H9 (cell line): ENCODE results near the gene TBC1D7. TPM values are rescaled to one million over a fixed set of nuclear protein-coding genes. Genes with fewer than 3 reads are reported as not detected.

Source experiments
- DNase-seq: peaks from one replicate; pipeline ENCODE4 v3.0.0-alpha.2; 2017
- H2AFZ ChIP-seq: one replicate; pipeline ENCODE4 v1.6.1; 2013; ENCODE audit warnings: mild to moderate bottlenecking, low read length, control low read depth, moderate library complexity
- H2AK5ac ChIP-seq: 2 replicates; pipeline ENCODE4 v1.6.1; 2013; ENCODE audit warnings: low read length, control low read depth, mixed read lengths; ENCODE audit not compliant: insufficient read length
- H2BK120ac ChIP-seq: one replicate; pipeline ENCODE4 v1.6.1; 2013; ENCODE audit warnings: low read depth, mild to moderate bottlenecking, low read length, control low read depth, inconsistent platforms; ENCODE audit not compliant: poor library complexity, severe bottlenecking
- H2BK12ac ChIP-seq: 2 replicates; pipeline ENCODE4 v1.6.1; 2013; ENCODE audit warnings: low read length, control low read depth, mixed read lengths, low read depth; ENCODE audit not compliant: insufficient read length
- H2BK15ac ChIP-seq: 2 replicates; pipeline ENCODE4 v1.6.1; 2013; ENCODE audit warnings: low read depth, low read length, control low read depth
- H2BK20ac ChIP-seq: one replicate; pipeline ENCODE4 v1.6.1; 2013; ENCODE audit warnings: low read depth, mild to moderate bottlenecking, low read length, control low read depth, inconsistent platforms; ENCODE audit not compliant: poor library complexity, severe bottlenecking
- H2BK5ac ChIP-seq: 2 replicates; pipeline ENCODE4 v1.6.1; 2013; ENCODE audit warnings: low read length, control low read depth, mixed read lengths; ENCODE audit not compliant: insufficient read length
- H3K14ac ChIP-seq: 2 replicates; pipeline ENCODE4 v1.6.1; 2013; ENCODE audit warnings: low read length, control low read depth; ENCODE audit not compliant: insufficient read depth
- H3K18ac ChIP-seq: 2 replicates; pipeline ENCODE4 v1.6.1; 2013; ENCODE audit warnings: low read depth, mild to moderate bottlenecking, mixed read lengths, low read length, control low read depth; ENCODE audit not compliant: insufficient read length
- H3K23ac ChIP-seq: 2 replicates; pipeline ENCODE4 v1.6.1; 2013; ENCODE audit warnings: low read length, control low read depth, mixed read lengths, low read depth; ENCODE audit not compliant: insufficient read length
- H3K23me2 ChIP-seq: 2 replicates; pipeline ENCODE4 v1.6.1; 2013; ENCODE audit warnings: low read depth, mild to moderate bottlenecking, mixed read lengths, low read length, control low read depth; ENCODE audit not compliant: insufficient read length, poor library complexity, severe bottlenecking
- H3K27ac ChIP-seq: 2 replicates; pipeline ENCODE4 v1.5.1; 2013; ENCODE audit warnings: low read length, control low read depth, mixed read lengths, low read depth; ENCODE audit not compliant: insufficient read length
- H3K27me3 ChIP-seq: 2 replicates; pipeline ENCODE4 v1.6.1; 2013; ENCODE audit warnings: low read length, control low read depth, inconsistent platforms; ENCODE audit not compliant: insufficient read depth
- H3K4ac ChIP-seq: 2 replicates; pipeline ENCODE4 v1.6.1; 2013; ENCODE audit warnings: low read depth, mild to moderate bottlenecking, control low read depth, inconsistent platforms, low read length, moderate library complexity
- H3K4me1 ChIP-seq: 2 replicates; pipeline ENCODE4 v1.6.1; 2013; ENCODE audit warnings: low read length, control low read depth, inconsistent platforms; ENCODE audit not compliant: insufficient read depth
- H3K4me2 ChIP-seq: 2 replicates; pipeline ENCODE4 v1.6.1; 2013; ENCODE audit warnings: low read length, control low read depth, mixed read lengths; ENCODE audit not compliant: insufficient read length, insufficient read depth
- H3K56ac ChIP-seq: 2 replicates; pipeline ENCODE4 v1.6.1; 2013; ENCODE audit warnings: low read depth, mild to moderate bottlenecking, mixed read lengths, low read length, control low read depth; ENCODE audit not compliant: insufficient read length
- H3K79me1 ChIP-seq: 2 replicates; pipeline ENCODE4 v1.6.1; 2013; ENCODE audit warnings: low read depth, mild to moderate bottlenecking, moderate library complexity, low read length, control low read depth, inconsistent platforms; ENCODE audit not compliant: insufficient read depth, poor library complexity, severe bottlenecking
- H3K79me2 ChIP-seq: 2 replicates; pipeline ENCODE4 v1.6.1; 2013; ENCODE audit warnings: low read length, control low read depth, inconsistent platforms; ENCODE audit not compliant: insufficient read depth
- H3K9ac ChIP-seq: 2 replicates; pipeline ENCODE4 v1.6.1; 2013; ENCODE audit warnings: low read length, control low read depth, mixed read lengths; ENCODE audit not compliant: insufficient read length; ENCODE audit errors: extremely low read depth
- H3K9me3 ChIP-seq: one replicate; pipeline ENCODE4 v1.6.1; 2013; ENCODE audit warnings: low read depth, low read length, inconsistent platforms; ENCODE audit not compliant: control insufficient read depth
- H3T11ph ChIP-seq: one replicate; pipeline ENCODE4 v1.6.1; 2013; ENCODE audit warnings: mild to moderate bottlenecking, low read length, control low read depth, inconsistent platforms
- H4K20me1 ChIP-seq: one replicate; pipeline ENCODE4 v1.6.1; 2013; ENCODE audit not compliant: control insufficient read depth, insufficient read length, insufficient read depth
- H4K5ac ChIP-seq: 2 replicates; pipeline ENCODE4 v1.6.1; 2013; ENCODE audit warnings: low read depth, mild to moderate bottlenecking, mixed read lengths, low read length, control low read depth; ENCODE audit not compliant: insufficient read length
- H4K8ac ChIP-seq: replicated peaks from 2 replicates; pipeline ENCODE4 v1.6.1; 2013; ENCODE audit warnings: low read length, control low read depth, mixed read lengths, low read depth; ENCODE audit not compliant: insufficient read length
- H4K91ac ChIP-seq: 2 replicates; pipeline ENCODE4 v1.6.1; 2013; ENCODE audit warnings: low read depth, mild to moderate bottlenecking, moderate library complexity, mixed read lengths, low read length, control low read depth; ENCODE audit not compliant: insufficient read length
- H3K27ac Mint-ChIP-seq, 3 experiments: 2 replicates in 2 of 3; 3 replicates in 1 of 3; pipeline ENCODE4 v1.8.0; 2020 to 2021; ENCODE audit warnings: mixed read lengths in 3 of 3, mild to moderate bottlenecking in 1 of 3, moderate library complexity in 1 of 3
- H3K27me3 Mint-ChIP-seq: 2 replicates; pipeline ENCODE4 v1.8.0; 2021; ENCODE audit warnings: low read depth, mild to moderate bottlenecking, moderate library complexity, mixed read lengths
- H3K36me3 Mint-ChIP-seq, 3 experiments: 2 replicates in 2 of 3; 3 replicates in 1 of 3; pipeline ENCODE4 v1.8.0; 2020 to 2021; ENCODE audit warnings: low read depth in 3 of 3, mixed read lengths in 3 of 3; ENCODE audit not compliant: insufficient read depth in 1 of 3
- H3K4me1 Mint-ChIP-seq, 2 experiments: 2 replicates each; pipeline ENCODE4 v1.8.0; 2020; ENCODE audit warnings: mixed read lengths in 2 of 2
- H3K4me3 Mint-ChIP-seq, 2 experiments: 2 replicates in 1 of 2; 3 replicates in 1 of 2; pipeline ENCODE4 v1.8.0; 2020 to 2021; ENCODE audit warnings: mild to moderate bottlenecking in 2 of 2, mixed read lengths in 2 of 2, moderate library complexity in 1 of 2
- H3K9me3 Mint-ChIP-seq, 2 experiments: 2 replicates in 1 of 2; 3 replicates in 1 of 2; pipeline ENCODE4 v1.8.0; 2020; ENCODE audit warnings: mild to moderate bottlenecking in 2 of 2, mixed read lengths in 2 of 2, moderate library complexity in 1 of 2
- CTCF ChIP-seq: fragments of 200-600 bp; sonication (generic); conservative IDR thresholded peaks from 3 replicates; pipeline ENCODE4 v1.8.0; 2021; ENCODE audit warnings: antibody characterized with exemption, mild to moderate bottlenecking
- WGBS: extraction: QIAGEN DNeasy Blood & Tissue Kit; methylation state at CpG from one replicate; pipeline ENCODE4 v1.1.7; 2013; ENCODE audit warnings: missing lambda C conversion rate, low lambda C conversion rate, mixed read lengths; ENCODE audit not compliant: insufficient read length; ENCODE audit errors: extremely low coverage; 5-methylcytosine and 5-hydroxymethylcytosine counted together
- total RNA-seq: library from RNA; stranded (reverse); gene quantifications from 2 replicates; pipeline ENCODE4 v1.2.1, GENCODE V29; 2021

The TBC1D7 gene
- total RNA-seq, 1 experiment from 2014 or later = 33.9 TPM

- H2BK20ac ChIP-seq = no peak overlapping the region
- no peak for DNase-seq
- H3K23ac ChIP-seq = no peak overlapping the region
- H3K9me3 Mint-ChIP-seq = no peaks in the 10 kb centered on the region
- no peak overlapping the region for H3T11ph ChIP-seq
- H3K36me3 Mint-ChIP-seq = no peaks in the 10 kb centered on the region
- H3K9ac ChIP-seq = no peak overlapping the region
- H3K14ac ChIP-seq = no peak overlapping the region
- no peak overlapping the region for H3K56ac ChIP-seq
- no peak overlapping the region for H2AK5ac ChIP-seq
- H3K4me2 ChIP-seq = no peak overlapping the region
- H3K23me2 ChIP-seq = no peaks in the 10 kb centered on the region
- peaks cover 38 to 47% of the 10 kb centered on the region in 2 experiments for H3K4me1 Mint-ChIP-seq
- no peak for TF ChIP-seq CTCF
- no peak overlapping the region for H3K27ac ChIP-seq
- no peak overlapping the region for H2BK120ac ChIP-seq
- no peak overlapping the region for H2BK12ac ChIP-seq
- H4K8ac ChIP-seq = no peak overlapping the region
- no peaks in the 10 kb centered on the region for H3K9me3 ChIP-seq
- H3K4me3 Mint-ChIP-seq = no peak overlapping the region
- H3K79me1 ChIP-seq = no peaks in the 10 kb centered on the region
- H3K27me3 ChIP-seq = no peaks in the 10 kb centered on the region
- peak overlapping the region in 1 of 3 experiments; percentile 61; a peak in 1 of 7 replicates for H3K27ac Mint-ChIP-seq
- H4K5ac ChIP-seq = no peak overlapping the region
- no peak overlapping the region for H4K91ac ChIP-seq
- WGBS = no CpG with 5 or more reads among the region's 6 CpGs
- no peak overlapping the region for H2BK5ac ChIP-seq
- H2AFZ ChIP-seq = no peak overlapping the region
- H3K4ac ChIP-seq = no peak overlapping the region
- H3K18ac ChIP-seq = no peak overlapping the region
- H3K79me2 ChIP-seq = no peaks in the 10 kb centered on the region
- H3K4me1 ChIP-seq = peaks cover 3% of the 10 kb centered on the region; the same call in 1 of the 2 replicates
- H3K27me3 Mint-ChIP-seq = no peaks in the 10 kb centered on the region
- no peaks in the 10 kb centered on the region for H4K20me1 ChIP-seq
- no peak overlapping the region for H2BK15ac ChIP-seq
Observed at GRCh38 chr6:13359287-13359686, 30.9 kb upstream of the TBC1D7 start.
